Measurements from ENCODE around the gene TMF1. TPM values are rescaled to one million over a fixed set of nuclear protein-coding genes. Genes with fewer than 3 reads are reported as not detected.

The TMF1 gene
- total RNA-seq, 1 donor from 2014 or later = 27.9 TPM

DNA sequence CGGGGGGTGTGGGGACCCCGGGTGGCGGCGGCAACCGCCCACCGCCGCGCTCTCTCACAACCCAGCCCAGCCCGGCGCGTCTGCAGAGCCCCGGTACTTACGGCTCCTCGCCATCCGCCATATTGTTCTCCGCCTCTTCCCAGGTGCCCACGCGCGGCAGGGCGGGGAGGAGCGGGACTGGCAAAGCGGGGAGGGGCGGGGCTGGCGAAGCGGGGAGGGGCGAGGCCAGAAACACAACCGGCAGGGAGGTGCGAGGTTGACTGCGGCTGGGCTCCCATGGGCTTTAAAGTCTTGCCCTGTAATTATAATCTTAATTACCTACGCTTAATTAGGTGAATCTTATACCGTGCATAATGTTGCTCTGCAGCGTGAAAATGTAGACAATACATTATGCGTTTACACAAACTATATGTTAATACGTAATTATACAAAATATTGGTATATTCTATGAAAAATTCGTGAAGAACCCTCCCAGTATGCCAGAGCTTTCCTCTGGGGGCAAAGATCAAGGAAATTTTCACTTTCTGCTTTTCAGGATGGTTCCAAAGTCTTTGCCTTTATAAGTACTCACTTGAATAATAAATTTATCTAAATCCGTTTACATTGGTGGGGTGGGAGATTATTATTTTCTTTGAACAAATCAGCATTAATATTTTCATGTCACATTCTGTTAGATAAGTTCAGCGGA is 28.2 kb upstream of the TMF1 start, which contains the start of gene UBA3:
UBA3 (minus strand) TSS at position 133 of the 688 bp plus-strand sequence; CDS start at position 121, 12 bp downstream.
- DNase-seq (ENCODE audit: extremely low read depth, low read depth, low spot score) = no peak

DNA sequence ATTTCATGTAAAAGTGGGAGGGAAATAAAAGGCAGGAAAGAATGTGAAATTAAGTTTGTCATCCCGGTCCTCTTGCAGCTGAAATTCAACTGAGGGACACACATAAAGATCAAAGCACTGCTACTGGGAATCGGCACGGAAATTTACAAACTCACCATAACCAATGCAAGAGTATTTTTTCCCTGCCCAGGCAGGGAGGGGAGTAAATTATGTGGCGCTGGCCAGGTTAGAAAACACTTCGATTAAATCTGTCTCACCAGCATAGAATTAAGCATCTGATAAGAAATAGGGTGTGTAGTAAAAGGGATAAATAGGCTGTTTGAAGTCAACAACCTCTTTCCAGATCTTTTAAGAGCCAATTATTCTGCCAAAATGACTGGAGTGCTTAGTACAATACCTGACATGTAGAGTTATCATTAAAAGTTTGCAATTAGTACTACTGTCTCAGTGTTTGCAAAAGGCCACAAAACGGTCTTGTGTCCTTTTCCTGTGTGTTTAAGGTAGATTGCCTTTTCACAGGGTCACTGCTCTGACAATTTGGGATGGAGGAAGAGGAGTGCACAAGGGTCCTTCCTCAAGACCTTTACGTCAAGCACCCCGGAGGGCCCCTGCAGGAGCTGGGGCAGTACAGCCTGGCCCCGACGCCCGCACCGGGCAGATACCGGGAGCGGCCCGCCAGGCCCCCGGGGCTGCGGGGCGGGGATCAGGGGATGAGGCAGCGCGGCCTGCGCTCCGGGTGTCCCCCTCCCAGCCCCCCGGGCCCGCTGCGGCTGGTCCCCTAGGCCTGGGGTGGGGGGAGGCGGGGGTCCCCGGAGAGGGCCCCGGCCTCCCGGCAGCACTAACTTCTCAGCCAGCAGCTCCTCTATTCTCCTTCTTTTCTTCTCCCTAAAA is 27.4 kb upstream of the TMF1 start:
- DNase-seq (ENCODE audit: extremely low read depth, low read depth, low spot score) = no peak

DNA sequence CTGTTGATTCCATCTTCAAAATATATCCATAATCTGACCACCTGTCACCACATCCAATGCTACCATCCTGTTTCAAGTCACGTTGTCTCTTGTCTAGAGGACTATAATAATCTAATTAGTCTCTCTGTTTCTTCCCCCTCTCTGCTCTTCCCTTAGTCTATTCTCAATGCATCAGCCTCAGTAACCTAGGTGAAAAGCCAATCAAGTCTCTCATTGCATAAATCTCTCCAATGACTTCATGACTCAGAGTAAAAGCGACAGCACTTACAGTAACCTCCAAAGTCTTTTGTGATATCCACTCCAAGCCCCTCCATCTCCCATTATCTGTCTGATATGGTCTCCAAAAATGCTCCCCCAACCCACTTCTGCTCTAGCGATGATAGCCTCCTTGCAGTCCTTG is 20.8 kb upstream of the TMF1 start:
- no peak for DNase-seq (ENCODE audit: extremely low read depth, low read depth, low spot score)

DNA sequence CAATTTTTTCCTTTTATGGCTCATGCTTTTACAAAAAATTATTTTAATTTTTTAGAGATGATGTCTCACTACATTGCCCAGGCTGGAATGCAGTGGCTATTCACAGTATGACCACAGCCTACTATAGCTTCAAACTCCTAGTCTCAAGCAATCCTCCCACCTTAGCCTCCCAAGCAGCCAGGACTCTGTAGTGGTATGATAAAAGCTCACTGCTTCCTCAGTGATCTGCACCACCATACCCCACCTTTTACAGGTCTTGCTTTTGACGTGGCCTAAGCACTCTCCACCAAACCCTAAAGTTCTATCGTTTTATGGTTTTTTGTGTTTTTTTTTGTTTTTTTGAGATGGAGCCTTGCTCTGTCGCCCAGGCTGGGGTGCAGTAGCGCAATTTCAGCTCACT is 14.0 kb upstream of the TMF1 start:
- DNase-seq (ENCODE audit: extremely low read depth, low read depth, low spot score) = no peak

DNA sequence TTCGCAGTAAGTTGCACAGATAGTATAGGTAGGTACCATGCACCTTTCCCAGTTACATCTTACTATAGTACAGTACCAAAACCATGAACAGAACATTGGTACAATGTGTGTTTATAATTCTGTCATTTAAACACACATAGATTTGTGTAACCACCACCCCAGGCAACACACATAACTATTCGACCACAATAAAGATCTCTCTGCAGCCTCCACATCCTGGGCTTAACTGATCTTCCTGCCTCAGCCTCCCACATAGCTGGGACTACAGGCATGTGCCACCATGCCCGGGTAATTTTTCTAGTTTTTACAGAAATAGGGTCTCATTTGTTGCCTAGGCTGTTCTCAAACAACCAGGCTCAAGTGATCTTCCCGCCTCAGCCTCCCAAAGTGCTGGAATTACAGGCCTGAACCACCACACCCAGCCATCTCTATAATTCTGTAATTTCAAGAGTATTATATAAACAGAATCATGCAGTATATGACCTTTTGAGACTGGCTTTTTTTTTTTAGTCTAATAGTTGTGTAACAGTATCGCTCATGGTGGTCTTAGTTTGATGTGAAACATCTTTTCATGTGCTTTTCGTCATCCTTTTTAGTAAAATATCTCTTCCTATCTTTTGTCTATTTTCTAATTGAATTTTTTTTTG is 13.3 kb upstream of the TMF1 start:
- no peak for DNase-seq (ENCODE audit: extremely low read depth, low read depth, low spot score)

DNA sequence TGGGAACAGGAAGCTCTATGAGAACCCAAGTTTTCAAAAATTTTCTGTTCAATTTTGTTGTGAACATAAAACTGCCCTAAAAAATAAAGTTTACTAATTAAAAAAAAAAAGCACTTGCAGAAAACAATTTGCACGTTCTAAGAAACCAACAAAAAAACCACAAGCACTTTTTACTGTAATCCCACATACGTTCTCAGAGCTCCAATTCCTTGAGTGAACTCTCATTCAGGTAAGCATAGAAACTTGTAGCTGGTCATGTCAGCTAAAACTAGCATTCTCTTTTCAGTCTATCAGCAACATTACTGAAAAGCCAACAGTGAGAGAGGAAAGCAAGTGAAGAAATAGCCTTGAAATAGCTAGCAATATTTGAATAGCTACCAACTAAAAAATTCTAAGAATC is 11.5 kb upstream of the TMF1 start:
- no peak for DNase-seq (ENCODE audit: extremely low read depth, low read depth, low spot score)

DNA sequence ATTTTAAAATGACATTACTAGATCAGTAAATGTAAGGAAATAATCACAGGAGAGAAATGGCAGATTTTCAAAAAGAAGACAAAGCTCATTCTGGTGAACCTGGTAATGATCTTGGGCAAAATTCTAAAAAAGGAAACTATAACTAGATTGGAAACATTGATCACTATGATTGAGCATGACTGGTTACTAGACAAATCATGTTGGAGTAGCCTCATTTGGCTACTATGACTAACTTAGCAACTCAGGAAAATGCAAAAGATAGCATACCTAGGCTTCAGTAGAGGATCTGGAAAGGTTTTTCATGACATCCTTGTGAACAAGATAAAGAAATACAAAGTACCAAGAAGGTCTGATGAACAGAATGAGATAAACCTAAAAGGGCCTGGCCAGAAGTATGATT is 7.6 kb upstream of the TMF1 start:
- no peak for DNase-seq (ENCODE audit: extremely low read depth, low read depth, low spot score)

DNA sequence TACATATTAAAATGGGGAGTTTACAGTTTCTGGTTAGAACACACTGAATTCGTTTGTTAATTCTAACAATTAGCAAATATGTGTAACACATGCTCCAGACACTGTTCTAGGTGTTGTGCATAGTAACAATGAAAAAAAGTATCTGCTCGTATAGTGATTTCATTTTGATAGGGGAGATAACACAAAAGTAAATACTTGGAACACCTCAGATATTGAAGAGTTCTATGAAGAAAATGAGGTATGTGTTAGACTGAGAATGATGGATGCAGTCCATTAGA is 6.8 kb upstream of the TMF1 start:
- no peak for DNase-seq (ENCODE audit: extremely low read depth, low read depth, low spot score)

DNA sequence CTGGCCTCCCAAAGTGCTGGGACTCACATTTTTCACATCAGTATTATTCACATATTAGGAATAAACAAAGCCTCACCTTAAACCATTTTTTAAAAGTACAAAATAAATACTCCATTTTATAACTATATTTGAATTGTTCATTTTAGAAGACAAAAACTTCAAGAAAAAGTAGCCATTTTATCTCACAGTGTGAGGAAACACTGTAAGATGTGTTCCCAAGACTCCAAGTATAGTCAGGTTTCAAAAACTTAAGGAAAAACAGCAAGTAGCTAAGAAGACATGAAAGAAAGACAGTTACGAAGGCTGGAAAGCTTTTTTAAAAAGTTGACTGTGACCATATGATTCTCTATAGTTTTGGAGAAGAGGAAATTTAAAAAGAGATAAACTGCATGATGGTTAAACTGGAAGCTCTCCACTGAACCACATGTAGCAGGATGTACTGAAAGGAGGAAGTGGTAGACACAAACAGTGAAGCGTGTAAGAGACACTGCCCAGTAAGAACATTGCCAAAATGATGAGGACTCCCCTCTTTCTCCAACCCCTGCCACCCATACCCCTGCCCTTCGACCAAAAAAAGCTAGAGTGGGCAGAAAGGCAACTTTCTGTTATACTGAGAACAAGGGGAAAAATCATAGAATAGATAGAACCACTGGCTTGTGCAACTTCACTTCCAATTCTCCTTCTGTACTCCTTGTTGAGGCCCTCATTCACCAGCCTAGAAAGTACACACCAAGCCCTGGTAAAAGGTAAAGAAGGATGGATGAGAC is 6.2 kb upstream of the TMF1 start:
- DNase-seq (ENCODE audit: extremely low read depth, low read depth, low spot score) = no peak

DNA sequence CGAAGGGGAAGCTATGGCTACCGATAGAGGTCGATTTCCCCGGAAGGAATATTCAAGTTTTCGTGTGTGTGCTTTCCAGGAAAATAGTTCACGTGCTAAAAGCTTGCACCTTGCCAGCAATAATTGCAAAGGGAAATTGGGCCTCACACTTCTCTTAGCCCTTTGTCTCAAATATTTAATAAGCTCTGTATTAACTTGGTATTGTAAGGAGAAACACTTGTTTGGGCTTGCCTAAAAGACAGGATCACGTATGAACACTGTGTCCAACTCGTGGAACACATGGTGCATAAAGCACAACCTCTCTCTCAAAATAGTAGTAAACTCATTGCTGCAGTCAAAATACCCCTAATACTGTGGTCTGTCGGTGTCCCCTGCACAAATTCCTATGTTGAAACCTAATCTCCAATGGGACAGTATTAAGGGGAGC is 352 bp upstream of the TMF1 start:
- no peak for DNase-seq (ENCODE audit: extremely low read depth, low read depth, low spot score)

DNA sequence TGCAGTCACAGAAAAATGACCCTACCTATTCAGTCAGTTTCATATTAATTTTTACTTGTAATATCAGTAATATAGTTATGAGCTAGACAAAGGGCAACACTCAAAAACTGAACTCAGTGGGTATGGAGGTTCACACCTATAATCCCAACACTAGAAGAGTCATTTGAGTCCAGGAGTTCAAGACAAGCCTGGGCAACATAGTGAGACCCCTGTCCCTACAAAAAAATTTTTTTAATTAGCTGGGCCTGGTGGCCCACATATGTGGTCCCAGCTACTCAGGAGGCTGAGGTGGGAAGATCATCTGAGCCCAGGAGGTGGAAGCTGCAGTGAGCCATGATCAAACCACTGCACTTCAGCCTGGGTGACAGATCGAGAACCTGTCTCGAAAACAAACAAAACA is 3.1 kb downstream of the TMF1 start:
- no peak for DNase-seq (ENCODE audit: extremely low read depth, low read depth, low spot score)

DNA sequence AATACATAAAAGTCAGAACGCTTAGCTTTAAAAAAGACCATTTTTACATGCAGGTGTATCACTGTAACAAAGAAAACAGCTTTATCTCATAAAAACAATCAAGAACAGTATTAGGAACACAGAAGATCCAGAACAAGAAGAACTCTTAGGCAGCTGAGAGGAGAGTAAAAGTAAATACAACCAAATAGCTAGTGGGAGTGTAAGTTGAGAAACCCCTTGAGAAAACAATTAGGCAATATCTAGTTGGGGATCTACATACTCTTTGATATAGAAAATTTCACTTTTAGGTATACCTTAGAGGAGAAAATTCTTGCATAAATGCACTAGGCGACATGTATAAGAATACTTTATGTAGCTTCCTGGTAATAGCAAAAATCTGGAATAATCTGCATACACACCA is 7.5 kb downstream of the TMF1 start:
- no peak for DNase-seq (ENCODE audit: extremely low read depth, low read depth, low spot score)

DNA sequence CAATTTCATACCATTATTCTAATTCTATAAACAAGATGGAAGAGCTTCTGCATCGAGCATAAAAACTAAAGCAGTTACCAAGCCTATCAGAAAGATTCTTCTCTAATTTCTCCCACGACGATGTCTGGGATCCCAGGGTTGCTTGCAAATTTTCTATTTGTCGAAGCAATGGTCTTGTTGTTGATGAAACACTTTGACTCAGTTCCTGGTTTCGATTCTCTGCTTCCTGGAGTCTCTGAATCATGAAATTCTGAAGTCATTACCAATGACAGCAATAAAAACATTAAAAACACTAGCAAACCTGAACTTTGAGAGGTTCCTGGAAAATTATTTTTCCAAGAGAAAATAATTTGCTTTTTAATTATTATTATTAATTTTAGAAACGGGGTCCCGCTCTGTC is 18.7 kb downstream of the TMF1 start:
- peak; percentile 90 for DNase-seq (ENCODE audit: extremely low read depth, low read depth, low spot score)

DNA sequence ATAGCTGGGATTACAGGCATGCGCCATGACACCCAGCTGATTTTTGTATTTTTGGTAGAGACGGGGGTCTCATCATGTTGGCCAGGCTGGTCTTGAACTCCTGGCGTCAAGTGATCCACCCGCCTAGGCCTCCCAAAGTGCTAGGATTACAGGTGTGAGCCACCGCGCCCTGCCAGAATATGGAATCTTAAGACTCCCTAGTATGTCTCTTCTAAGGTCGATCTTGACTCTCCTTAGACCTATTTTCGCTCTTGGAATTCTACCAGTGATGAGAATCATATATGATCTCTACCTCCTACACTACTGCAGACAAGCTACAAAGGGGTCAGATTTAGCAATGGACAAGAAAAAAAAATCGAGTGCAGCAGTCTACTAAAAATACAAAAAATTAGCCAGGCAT is 19.4 kb downstream of the TMF1 start:
- no peak for DNase-seq (ENCODE audit: extremely low read depth, low read depth, low spot score)

DNA sequence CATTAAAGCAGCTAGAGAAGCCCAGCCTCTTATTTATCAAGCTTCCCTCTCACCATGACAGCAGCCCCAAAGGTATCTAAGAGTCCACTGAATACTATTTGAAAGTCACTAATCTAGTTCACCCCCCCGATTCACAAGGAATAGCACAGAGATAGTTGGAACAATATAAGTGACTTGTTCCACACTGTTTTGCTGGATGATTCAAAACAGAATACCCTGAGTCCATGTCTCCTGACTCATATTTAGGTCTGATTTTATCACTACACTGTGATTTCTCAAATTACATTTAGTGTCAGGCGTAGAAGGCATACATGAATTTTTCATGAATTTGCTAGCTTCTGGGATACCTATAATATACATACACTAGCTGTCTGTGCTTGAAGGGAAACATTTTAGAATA is 20.0 kb downstream of the TMF1 start:
- DNase-seq (ENCODE audit: extremely low read depth, low read depth, low spot score) = no peak

DNA sequence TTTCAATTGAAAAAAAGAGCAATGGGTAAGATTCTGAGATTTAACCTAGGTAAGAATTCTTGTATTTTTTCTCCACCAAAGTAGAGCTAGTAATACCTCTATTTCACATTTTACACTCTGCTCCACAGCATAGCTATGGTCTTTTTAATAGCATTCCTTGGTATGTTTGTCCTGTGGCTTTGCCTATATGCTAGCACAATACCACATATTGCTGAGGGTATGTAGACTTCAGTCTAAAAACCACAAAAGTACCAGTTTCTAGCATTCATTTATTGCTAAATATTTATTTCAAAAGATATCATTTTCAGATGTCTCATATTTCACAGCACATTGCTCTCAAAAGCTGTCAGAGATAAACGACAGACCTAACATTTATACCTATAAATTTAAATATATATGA is 20.5 kb downstream of the TMF1 start:
- DNase-seq (ENCODE audit: extremely low read depth, low read depth, low spot score) = no peak

DNA sequence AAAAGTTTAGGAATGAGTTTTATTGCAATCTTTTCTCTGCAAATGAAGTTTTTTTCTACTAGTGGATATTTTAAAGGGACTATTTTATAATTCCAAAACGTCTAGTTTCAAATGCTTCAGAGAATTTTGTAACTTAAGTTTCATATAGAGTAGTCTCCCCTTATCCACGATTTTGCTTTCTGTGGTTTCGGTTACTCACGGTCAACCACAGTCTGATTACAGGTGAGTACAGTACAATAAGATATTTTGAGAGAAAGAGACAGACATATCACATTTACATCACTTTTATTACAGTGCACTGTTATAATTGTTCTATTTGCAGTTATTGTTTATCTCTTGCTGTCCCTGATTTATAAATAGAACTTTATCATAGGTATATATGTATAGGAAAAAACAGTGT is 31.3 kb downstream of the TMF1 start:
- no peak for DNase-seq (ENCODE audit: extremely low read depth, low read depth, low spot score)

DNA sequence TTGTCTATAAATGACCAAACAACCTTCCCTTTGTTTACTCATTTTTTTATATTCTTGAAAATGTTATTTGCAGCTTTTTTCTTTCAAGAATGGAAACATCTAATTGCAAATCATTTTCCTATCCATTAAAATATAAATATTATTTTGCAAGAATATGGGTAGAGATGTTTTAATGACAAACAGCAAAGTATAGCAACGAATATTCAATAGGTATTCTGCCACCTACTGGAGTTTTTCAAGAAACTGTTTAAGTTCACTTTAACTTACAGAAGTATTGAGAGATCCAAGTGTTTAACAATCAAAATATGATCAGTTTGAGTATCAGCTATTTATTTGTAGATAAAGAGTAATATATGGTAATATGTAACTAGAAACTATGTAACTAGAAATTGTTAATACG is 31.7 kb downstream of the TMF1 start:
- DNase-seq (ENCODE audit: extremely low read depth, low read depth, low spot score) = no peak

DNA sequence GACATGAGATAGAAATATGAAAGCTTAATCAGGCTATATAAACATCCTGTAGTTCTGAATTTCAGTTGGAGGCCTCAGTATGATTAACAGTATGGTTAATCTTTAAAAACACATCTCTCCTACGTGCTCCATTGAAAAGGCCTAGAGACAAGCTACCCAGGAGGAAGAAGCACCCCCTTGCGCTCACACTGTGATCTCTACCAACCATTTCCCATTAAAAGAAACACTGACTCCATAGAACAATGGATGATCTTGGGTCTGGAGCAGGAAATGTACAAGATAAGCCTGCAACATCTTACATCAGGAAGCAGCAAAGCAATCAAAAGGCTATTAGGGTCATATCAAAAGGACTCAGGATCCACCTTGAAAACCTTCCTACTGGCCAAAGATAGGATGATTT is 35.2 kb downstream of the TMF1 start:
- no peak for DNase-seq (ENCODE audit: extremely low read depth, low read depth, low spot score)

DNA sequence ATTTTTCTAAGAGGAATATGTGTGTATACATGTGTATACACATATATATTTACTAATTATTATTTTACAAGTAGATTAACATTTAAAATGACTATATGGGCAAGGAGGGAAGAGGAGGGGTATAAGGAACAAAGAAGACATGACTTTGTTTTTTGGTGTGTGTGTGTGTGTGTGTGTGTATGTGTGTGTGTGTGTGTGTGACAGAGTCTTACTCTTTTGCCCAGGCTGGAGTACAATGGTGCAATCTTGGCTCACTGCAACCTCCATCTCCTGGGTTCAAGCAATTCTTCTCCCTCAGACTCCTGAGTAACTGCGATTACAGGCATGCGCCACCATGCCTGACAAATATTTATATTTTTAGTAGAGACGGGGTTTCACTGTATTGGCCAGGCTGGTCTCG is 36.0 kb downstream of the TMF1 start:
- DNase-seq (ENCODE audit: extremely low read depth, low read depth, low spot score) = no peak

DNA sequence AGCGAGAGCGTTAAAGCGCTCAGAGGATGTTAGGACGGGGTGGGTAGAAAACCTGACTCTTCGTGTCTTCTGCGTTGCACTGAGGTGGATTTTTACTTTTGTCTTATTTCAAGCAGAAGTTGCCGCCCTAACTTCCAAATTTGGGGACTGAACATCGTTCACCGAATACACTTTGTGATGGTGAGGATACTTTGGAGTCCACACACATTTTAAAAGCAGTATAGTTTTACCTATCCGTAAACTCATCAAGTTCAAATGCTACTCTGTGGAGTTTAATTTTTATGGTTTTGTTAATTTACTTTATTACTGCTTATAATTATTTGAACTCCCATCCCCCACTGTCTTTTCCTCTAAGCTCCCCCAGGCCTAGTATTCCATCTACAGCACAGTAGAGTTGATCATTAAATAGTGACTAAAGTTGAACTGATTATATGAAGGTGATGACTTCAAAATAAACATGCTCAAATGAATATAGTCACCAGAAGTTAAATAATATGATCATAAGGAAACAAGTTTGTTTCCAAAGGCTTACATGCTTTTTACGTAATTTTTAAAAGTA is 38.0 kb downstream of the TMF1 start:
- no peak for DNase-seq (ENCODE audit: extremely low read depth, low read depth, low spot score)
